Putamen (tissue), 1 donor: ENCODE data around the gene KCNMA1.
A peak's percentile ranks its signal among the peaks of the same experiment; 100 is the strongest.
"Not testable (repeated sequence)": the region's sequence is repeated elsewhere in the genome, so short reads cannot be mapped to it uniquely, and the experiment has no call there.

ENCODE experiments used
- DNase-seq: peaks from one replicate; pipeline ENCODE4 v3.0.0-alpha.2; 2016; ENCODE audit warnings: low spot score

The KCNMA1 gene

DNA sequence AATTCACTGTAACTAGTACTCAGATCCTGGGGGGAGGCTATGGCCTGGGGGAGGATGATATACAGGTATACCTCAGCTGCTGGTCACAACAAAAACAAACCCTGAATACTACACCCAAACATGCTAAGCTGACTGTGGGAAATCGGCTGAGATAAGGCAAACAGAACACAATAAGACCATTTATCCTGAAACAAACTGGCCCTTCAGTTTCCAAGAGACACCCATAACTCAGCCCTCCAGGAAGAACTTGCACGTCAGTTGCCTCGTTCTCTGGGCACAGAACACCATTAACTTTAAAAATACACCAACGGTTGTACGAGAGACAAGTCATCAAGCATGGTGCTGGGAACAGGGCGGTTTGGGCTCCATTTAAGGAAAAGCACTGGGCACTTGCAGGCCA lies 24.1 kb upstream of the KCNMA1 start:
- no peak for DNase-seq

DNA sequence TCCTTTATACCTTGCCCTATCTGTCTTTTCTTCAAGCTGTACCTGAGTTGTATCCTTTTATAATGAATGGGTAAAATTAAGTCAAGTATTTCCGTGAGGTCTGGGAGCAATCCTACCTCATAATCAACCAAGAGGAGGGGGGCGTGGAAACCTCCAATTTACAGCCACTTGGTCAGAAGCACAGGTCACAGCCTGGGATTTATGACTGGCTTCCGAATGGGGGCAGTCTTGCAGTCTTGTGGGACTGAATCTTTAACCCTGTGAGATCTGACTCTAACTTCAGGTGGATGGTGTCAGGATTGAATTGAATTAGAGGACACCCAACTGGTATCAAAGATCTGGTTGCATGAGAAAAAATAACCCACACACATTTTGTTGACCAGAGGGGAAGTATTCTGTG lies 23.5 kb upstream of the KCNMA1 start:
- no peak for DNase-seq

DNA sequence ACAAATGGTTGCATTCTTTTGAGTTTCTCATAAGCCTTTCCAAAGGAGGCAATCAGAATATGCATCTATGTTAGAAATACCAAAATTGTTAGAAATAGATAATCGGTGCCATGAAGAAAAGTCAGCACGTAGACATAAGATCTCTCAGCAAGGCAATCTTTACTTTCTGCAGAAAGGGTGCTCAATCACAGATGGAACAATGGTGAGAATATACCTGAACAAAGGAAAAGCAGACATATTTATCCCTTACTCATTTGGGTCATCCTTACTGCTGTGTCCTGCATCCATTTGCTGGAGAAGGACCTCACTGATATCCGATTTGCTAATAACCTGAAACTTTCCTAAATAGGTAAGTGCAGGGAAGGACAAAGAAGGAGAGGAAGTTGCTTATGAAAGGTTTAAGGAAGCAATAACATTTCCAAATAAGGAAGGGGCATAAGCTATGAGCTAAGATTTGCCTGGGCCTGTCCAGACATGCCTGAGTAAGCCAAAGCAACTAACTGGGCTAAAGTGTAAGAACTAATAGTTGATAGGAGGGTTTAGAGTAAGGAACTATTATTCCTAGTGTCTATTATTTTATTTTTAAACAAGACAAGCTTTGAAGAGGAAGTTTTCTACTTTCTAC lies 21.6 kb upstream of the KCNMA1 start:
- not testable (repeated sequence) for DNase-seq

DNA sequence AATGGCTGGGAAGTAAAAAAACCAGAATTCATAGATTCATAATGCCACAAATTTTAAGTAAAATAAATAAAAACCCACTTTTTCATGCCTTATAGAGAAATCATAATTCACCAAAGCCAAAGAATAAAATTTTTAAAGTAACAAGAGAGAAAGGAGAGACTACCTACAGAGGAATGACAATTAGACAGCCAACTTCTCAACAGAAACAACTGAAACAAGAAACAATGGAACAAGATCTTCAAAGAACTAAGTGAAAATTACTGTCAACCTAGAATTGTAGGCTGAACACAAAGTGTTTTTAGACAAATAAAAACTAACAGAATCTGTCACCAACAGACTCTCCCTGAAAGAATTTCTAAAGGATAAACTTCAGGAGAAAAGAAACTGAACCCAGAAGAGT lies 15.6 kb upstream of the KCNMA1 start:
- no peak for DNase-seq

DNA sequence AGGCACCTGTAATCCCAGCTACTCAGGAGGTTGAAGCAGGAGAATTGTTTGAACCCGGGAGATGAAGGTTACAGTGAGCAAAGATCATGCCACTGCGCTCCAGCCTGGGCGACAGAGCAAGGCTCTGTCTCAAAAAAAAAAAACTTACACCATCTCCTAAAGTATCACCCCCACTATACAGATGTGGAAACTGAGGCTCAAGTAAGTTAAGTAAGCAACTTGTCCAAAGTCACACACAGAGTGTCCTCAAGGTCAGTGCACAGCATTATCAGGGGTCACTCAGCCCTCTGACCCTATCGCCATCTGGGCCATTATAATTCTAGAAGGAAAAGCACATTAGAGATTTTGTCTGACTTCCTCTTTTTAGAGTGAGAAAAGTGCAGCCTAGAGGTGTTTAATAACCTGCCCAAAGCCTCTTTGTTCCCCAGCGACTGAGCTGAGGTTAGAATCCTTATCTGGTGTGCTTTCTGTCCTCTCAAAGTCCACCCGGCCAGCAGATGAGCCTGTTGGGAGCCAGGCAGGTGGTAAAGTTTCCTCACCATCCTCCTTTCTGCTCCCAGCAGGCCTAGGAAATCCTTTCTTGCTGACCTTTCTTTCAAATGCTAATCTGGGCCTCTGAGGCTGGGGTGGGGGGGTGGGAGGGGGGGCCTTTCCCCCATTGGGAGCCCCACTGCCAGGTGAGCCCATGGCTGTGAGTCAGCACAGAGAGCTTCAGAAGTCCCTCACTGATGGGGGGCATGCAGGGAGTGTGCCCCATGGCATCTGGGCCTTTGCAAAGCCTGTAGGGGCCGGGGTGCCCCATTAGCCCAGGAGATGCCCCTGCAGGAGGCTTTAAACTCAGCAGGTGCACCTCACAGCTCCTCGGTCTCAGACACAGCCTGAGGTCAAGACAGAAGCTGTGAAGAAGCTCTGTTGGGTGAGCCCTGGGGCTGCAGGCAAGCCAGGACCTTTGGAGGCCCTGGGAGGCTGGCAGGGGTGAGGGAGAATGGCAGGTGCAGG lies 12.0 kb upstream of the KCNMA1 start:
- DNase-seq, result no peak

DNA sequence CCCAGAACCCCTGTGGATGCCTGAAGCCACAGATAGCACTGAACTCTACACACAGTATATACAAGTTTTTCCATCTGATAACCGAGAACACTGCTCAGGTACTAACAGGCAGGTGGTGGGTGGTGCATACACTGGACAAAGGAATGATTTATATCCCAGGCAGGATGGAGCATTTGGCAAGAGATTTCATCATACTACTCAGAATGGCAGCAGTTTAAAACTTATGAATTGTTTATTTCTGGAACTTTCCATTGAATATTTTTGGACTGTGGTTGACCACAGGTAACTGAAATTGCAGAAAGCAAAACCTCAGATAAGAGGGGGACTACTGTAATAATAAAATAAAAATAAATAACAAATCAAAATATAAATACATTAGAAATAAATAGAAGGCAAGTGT lies 10.9 kb upstream of the KCNMA1 start:
- no peak for DNase-seq

DNA sequence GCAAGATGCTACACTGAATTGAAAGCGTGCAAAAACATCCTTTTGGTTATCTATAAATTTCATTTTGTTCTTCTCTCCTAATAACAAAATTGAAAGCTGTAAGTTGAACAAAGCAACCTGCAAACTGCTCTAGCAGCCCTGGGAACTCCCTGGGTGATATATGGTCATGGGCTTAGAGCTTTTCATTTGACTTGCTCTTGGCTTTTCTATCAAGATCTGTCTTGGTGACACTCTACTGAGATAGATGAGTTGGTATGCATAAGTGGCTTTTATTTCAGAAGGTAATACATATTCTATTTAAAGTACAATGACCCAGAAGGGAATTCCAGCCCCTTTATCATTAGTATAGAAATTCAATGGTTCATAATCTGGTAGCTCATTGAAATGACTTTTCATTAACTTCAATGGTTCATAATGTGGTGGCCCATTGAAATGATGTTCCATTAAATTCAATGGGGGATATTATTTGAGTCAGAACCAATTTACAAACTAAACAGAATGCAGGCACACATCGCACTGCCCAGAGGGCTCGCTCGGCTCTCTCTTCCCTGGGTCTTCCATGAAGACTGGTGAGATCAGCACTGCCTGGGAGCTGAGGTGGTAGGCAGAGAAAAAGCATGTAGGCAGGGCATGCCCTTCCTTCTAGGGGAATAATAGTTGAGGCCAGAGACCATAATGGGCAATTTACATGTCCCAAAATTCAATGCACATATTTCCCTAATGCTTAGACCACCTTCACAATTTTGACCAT lies 10.1 kb upstream of the KCNMA1 start:
- no peak for DNase-seq

DNA sequence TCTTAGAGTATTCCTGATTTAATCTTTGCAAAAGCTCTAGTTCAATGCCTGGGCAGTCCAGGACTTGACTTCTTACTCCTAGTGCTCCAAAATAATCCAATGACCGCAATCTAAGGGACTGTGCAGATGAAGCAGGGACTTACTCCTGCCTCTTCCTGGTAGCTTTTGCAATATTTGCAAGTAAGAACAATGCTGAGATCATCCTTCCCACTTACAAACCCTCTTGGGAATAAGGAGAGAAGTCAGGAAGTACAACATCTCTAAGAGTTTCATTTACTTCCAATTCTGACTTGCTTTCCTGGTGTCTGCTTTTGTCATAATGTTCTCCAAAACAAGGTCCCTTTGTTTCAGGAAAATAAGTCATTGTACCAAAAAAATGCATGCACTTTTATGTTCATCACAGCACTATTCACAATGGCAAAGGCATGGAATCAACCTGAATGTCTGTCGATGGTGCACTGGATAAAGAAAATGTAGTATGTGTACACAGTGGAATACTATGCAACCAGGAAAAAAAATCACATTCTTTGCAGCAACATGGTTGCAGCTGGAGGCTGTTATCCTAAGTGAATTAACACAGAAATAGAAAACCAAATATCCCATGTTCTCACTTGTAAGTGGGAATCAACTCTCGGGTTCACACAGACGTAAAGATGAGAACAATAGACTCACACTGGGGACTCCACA lies 7.1 kb upstream of the KCNMA1 start:
- no peak for DNase-seq

DNA sequence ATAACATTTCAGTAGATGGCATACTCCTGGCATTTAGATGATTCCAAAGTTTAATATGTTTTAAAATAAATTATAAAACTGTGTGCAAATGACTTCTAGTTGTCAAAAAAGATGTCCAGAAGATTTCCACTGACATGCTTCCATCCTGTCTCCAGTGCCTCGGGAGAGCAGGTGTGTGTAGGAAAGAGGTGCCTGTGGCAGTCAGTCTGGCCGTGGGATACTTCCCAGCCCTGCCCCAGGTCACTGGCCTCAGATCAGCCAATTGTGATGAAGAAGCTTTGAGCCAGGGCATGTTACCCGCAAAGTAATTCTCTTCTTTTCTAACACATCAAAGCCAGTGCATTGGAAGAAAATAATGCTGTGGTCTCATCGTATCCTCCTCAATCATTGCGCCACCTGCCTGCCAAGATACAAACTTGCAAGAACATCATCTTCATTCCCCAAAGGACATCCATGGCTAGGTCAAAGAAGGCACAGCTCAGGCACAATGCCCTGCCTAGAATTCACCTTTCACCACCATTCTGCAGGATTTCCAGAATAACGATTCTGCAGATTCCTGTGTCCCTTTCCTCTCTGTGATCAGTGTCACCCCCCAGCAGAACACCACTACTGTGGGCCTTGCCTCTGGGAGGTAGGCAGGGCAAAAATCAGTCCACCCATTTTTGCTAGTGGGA lies 6.3 kb upstream of the KCNMA1 start:
- no peak for DNase-seq

DNA sequence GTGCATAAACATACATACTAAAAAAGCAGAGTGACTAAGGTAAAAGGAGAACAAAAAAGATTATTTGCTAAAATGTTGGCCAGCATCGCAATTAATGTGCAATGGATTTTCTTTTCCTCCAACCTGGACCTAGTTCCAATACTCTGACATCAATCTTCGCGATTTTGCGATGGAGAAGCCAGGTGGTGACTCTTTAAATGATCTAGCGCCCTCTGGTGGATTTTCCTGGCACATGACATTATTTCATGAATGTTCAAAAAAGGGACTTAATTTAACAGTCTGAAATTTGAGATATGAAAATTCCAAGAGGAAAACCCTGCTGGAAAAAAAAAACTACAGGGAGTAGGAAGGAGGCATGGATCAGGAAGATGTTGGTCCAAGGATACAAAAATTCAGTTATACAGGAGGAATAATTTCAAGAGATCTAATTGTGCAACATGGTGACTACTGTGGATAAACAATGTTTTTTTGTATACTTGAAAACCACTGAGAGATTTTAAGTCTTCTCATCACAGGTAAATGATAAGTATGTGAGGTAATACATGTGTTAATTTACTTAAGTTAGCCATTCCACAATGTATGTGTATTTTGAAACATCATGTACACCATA lies 4.3 kb upstream of the KCNMA1 start:
- DNase-seq, result peak; percentile 78

DNA sequence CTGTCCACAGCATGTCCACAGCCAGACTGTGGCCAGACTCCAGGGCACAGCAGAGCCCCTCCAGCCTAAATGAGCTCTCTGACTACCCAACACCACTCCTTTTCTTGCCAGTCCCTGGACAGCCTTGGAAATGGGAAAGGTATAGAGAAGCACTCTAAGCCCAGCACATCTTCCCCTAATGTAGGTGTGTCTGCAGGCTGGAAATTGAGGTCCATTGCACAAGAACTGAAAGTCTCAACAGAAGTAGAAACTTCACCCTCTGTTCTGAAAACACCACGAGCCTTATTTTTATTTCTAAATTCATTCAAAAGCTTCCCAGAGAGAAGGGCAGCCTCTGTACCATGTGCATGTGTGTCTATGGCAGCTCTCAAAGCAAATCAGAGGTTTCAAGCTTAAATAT lies 3.7 kb upstream of the KCNMA1 start:
- no peak for DNase-seq

DNA sequence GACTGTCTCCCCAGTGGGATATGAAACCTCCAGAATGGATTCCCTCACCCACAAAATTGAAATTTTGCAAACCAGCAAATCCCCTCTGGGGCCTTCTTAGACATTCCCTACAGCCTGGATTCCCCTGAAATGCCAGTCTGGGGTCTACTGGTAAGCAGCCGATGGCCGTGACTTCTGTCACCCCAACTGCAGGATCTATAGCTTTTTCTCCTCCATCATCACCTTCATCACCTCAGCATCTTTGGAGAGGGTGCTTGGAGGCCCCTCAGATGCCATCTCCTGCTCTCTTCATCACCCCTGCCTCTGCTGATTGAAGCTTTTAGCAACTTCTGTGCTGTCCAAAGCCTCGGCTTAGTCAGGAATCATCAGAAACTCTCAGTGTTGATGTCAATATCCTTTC lies 2.6 kb upstream of the KCNMA1 start:
- no peak for DNase-seq

DNA sequence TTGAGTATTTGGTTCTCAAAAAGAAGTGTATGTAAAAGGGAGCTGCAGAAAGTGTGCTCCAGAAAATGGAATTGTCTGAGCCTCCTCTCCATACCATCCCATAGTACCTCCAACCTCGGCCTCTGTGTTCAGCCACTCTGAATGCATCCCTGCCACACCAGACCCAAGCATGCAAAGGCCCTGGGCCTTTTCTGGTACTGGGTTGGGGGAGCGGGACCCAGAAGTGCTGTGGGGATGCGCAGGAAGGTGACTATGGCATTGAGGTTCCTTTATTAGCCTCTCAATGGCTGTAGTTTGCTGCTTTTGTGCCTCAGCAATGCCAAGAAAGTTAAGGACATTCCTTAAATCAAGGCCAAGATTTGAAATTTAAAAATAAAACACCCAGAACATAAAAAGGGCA lies 2.1 kb upstream of the KCNMA1 start:
- no peak for DNase-seq

DNA sequence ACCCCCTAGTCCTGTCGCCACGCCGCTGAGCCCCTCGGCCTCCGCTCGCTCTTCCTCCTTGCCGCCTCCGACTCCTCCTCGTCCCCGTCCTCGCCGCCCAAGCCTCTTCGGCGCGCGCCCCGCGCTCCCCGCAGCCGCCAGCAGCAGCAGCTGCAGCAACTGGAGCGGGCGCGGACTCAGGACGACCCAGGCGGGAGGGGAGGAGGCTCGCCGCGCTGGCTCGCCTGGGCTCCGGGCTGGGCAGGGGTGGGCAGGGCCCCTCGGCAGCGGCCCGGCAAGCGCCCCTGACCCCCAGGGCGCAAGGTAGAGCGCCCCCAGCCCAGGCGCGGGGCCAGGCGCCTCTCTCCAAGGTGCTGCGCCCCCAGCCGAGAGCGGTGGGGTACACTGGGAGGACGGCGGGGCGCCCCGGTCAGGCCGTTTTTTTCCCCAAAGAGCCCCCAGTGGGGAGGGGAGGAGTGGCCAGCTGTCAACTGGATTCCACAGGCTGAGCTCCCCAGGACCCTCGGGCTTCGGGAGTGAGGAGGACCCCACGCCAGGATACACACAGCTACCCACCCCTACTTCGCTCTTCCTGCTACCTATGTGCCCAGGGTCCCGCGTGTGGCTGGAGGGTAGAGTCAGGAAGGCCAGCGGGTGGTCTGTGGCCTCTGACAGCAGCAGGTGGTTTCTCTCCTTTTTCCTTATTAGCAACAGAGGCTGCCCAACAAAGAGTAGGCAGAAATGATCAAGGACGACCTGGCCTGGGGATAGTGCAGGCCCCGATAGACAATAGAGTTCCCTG lies 903 bp upstream of the KCNMA1 start:
- DNase-seq, result no peak

DNA sequence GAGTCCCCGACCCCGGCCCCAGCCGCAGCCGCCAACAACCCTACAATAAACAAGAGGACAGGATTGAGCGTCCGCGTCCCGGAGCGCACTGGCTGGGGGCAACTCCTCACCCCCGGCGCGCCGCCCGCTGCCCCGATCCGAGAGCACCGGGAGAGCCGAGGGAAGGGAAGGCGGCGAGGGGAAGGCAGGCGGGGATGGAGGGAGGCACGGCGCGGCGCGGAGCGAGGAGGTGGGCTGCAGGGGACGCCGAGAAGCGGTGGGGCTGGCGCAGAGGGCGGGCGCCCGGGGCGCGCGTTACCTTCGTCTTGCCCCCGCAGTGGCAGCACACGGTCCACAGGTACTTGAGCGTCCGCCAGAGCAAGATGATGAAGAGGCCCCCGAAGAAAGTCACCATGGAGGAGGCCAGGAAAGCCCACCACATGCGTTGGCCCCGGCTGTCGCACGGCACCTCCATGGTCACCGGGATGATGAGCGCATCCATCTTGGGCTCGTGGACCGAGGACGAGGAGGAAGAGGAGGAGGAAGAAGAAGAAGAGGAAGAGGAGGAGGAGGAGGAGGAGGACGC lies 559 bp downstream of the KCNMA1 start:
- no peak for DNase-seq

DNA sequence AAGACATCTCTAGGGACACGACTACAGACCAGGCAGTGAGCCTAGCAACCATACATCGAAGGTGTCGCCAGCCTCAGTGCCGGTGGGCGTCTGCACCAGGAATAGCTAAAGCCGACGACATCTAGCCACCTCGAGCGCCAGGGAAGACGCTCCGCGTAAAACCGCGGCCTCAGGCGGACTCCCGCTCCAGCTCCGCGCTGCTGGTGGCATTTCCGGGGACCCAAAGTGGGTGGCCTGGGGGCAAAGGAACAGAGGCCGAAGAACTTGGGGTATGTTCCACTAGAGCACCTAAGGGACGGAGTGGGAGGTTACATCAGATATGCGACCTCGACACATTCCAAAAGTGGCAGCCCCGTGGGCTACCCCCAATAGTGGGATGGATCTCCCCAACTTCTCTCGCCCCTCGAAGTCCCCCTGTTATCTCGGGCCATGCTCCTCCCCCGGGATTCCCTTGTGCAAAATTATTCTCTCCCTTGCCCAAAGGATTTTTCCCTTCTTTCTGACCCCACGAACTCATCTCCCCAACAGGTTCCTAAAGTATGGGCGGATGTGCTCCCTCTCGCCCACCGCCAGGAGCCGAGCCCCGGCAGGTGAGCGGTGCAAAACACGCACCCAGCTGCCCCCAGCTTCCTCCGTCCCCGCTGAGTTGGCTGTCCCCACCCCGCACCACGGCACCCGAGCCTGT lies 1.2 kb downstream of the KCNMA1 start:
- DNase-seq, result no peak

DNA sequence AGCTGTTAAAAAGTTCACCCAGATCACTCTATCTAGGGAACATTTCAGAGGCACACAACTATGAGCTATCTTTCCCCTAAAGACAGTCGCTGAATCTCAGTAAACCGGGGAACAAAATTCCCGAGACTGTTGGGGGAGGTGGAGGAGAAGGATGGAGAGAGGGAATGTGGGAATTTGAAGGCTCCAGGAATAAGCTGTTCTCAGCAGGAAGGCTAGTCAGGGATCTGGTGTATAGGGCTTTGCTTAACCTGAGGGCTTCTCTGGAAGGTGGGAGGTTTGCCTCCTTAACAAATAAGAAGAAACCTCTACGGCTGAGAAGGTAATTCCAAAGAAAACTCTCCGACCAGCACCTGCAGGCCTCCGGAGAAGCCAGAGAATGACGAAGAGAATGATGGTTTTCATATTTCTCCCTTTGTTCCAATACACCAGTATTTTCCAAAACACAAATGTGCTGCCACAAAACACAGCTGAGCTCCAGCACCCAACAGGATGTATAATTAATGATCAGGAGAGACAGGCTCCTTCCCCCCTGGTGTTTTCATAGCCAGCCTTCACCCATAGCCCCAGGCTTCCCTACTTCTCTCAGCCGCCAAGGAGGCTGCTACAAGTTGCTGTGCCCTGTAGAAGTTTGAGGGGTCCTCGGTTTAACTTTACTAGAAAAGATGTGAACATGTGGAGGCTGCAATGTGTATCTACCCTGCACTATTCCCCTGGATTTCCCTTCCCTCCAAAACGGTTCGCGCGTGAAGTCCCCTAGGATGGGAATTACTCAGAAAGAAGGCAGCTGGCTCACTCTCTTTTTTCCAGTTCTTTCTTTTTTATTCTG lies 2.0 kb downstream of the KCNMA1 start:
- DNase-seq, result no peak

DNA sequence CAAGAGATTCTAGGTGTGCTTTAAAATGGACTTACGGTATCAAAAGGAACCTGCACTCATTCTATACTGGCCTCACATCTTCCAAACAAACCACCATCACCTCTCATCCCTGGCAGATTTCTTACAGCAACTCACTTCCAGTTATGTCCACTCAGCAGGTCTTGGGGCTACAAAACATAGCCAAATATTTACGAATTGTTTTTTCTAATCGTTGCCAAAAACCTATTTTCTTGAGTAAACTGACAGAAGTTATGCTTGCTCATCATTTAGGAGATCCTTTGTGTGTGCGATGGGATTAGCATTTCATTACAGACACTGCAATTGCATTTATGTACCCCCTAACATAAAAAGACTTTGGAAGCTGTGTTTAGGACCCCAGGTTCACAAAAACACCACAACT lies 2.7 kb downstream of the KCNMA1 start:
- no peak for DNase-seq

DNA sequence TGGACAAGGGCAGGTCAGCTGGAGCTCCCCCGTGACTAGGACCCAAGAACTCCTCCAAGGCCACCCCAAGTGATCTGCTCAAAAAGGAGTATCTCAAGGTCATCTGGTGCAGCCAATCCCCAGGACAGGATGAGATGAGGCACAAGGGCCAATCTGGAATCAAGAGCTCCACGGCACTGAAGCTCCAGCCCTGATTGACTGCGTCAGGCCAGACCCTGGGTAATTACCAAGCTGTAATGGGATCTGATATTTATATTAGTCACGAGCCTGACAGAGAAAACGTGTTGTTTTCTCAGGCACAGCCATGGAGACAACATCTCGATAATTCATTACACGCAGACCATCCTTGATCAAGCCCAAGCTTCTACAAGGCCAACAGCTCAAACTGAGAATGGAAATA lies 4.2 kb downstream of the KCNMA1 start:
- no peak for DNase-seq
